Head of caudate nucleus (tissue), 42 donors: ENCODE results near the gene C5orf52.
"Not testable (repeated sequence)": the region's sequence is repeated elsewhere in the genome, so short reads cannot be mapped to it uniquely, and the experiment has no call there.

ENCODE experiments used
- DNase-seq, 42 donors: peaks; one replicate each; pipeline versions ENCODE4 v3.0.0 to v3.0.0-alpha.2; 2020 to 2021; ENCODE audit warnings: mixed read lengths in 7 of 42
- intact Hi-C: fragments of 100-400 bp; cut with DNase I; formaldehyde crosslinking; loops from one replicate; pipeline ENCODE4 v1.15.0; 2022

The C5orf52 gene

GRCh38 chr5:157672976-157673375 lies 1.6 kb downstream of the C5orf52 start:
- DNase-seq: no peak
- intact Hi-C loops: no loop called here

DNA sequence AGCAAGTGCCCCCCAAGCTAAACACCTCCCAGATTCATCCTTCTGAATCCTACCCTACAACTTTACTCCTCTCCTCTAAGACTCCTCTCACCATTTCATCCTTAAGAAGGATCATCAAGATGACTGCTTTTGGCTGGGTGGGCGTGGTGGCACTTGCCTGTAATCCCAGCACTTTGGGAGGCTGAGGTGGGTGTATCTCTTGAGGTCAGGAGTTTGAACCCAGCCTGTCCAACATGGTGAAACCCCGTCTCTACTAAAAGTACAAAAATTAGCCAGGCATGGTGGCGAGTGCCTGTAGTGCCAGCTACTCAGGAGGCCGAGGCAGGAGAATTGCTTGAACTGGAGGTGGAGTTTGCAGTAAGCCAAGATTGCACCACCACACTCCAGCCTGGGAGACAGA lies 3.0 kb downstream of the C5orf52 start:
- DNase-seq, intact Hi-C loops: not testable (repeated sequence)

DNA sequence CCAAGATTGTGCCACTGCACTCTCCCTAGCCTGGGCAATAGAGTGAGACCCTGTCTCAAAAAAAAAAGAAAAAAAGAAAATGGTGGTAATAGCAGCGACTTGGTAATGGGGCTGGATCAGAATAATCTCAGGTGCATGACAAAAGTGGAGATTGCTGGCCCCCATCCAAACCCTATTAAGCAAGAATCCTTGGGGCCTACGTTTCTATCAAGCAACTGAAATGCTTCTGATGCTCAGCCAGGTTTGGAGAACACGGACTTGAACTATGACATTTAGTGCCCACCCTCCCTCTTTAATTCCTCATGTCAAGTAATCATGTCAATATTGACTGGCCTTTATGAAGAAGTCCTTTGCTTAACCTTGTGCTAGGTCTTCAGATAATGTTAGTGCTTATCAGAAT lies 6.6 kb downstream of the C5orf52 start:
- intact Hi-C loops: no loop called here
- no peak for DNase-seq

- intact Hi-C loops: no loop called here
Measured at GRCh38 chr5:157679801-157680200, 8.5 kb downstream of the C5orf52 start.

DNA sequence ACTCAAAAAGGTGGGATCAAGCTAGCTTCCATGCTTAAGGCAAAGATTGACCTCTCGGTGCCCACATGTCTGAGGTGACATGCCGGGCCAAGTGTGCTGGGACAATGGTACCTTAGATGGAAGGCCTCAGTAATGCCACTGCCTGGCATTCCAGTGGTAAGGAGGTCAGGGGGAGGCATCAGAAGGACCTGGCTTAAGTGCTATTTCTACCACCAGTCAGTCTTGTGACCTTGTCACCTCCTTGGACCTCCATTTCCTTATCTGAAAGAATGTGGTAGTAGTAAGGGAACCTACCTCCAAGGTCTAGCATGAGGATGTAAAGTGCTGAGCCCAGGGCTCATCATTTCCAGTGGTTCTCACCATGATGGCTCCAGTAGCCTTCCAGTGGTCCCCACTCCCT lies 8.9 kb downstream of the C5orf52 start:
- intact Hi-C loops: no loop called here
- no peak for DNase-seq

More at GRCh38 chr5:157679801-157680200, 8.5 kb downstream of the C5orf52 start:
- no peak for DNase-seq

GRCh38 chr5:157681048-157681447 lies 9.7 kb downstream of the C5orf52 start:
- intact Hi-C loops: no loop called here
- DNase-seq: no peak

DNA sequence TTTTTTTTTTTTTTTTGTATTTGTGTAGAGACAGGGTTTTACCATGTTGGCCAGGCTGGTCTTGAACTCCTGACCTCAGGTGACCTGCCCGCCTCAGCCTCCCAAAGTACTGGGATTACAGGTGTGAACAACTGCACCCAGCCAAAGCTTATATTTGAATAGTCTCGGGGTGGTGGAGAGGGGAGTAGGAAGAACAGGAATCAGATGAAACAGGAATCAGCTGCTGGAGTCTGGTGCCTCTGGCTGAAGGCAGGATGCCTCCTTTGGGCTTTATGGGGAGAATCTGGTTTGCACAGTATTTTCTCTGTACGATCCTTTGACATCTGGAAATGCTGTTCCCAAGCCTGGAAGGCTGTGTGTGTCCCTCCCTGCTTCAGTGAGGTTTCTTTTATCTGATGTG lies 10.9 kb downstream of the C5orf52 start:
- intact Hi-C loops: no loop called here
- no peak for DNase-seq

GRCh38 chr5:157686276-157687197 lies 15.2 kb downstream of the C5orf52 start:
- intact Hi-C loops, DNase-seq: not testable (repeated sequence)

- intact Hi-C loops: no loop called here
- no peak for DNase-seq
Measured at GRCh38 chr5:157687198-157687554, 15.8 kb downstream of the C5orf52 start.

DNA sequence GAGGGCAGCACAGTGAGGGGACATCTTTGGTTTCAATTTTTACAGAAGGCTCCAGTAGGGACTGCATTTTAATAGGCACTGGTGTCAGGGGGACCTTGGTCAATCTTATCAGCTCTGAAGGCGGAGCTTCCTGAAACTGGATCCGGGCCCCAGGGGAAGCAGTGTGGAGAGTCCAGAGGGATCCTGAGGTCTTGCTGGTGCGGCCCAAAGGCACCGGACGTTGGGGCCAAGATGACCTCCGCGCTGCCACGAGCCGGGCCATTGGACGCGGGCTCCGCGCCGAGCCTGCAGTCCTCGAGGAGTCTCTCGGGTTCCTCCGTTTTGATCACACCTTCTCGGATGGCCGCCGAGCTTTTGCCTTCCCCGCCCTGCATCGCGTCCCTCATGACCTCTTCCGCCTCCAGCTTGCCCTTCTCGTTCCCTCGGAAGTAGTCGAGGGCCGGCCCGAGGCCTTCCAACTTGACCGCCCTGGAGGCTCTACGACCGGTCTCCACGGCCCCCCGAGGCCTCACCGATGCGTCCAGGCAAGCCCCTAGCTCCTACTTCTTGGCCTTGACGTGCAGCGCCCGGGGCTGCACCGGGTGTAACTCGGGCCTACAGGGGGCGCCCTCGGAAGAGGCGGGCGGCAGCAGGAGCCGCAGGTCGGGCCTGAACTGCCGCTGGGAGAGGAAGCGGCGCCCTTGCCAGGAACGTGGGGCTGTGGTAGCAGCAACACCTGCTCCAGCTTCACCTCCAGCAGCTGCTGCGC lies 18.8 kb downstream of the C5orf52 start:
- DNase-seq: no peak
- intact Hi-C loops: no loop called here

- peak in 2 of 42 donors; percentile 14 to 26 for DNase-seq
- intact Hi-C loops: no loop called here
Measured at GRCh38 chr5:157690690-157691433, 19.5 kb downstream of the C5orf52 start.

DNA sequence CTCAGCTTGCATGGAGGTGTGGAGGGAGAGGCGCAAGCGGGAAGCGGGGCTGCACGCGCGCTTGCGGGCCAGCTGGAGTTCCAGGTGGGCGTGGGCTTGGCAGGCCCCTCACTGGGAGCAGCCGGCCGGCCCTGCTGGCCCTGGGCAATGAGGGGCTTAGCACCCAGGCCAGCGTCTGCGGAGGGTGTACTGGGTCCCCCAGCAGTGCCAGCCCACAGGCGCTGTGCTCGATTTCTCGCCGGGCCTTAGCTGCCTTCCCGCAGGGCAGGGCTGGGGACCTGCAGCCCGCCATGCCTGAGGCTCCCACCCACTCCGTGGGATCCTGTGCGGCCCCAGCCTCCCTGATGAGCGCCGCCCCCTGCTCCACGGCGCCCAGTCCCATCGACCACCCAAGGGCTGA lies 22.5 kb downstream of the C5orf52 start:
- DNase-seq, intact Hi-C loops: not testable (repeated sequence)

- intact Hi-C loops: not testable (repeated sequence)
Measured at GRCh38 chr5:157696154-157696553, 24.8 kb downstream of the C5orf52 start.

DNA sequence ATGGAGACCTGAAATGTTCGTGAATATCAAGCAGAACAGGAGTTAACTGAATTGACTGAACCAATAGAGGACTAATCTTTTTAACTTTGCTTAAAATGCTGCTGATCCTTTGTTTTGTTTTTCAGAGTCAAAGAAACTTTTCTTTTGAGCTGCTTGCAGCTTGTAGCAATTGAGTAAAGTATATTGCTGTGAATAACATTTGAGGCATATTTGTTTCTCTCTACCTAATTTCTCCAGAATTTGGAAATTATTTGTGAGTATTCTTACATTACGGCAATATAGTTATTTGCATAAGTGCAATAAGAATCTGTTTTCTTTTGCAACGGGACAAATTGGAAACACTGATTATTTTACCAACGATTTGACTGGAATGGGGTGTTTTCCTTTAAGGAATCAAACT lies 27.3 kb downstream of the C5orf52 start:
- intact Hi-C loops, DNase-seq: not testable (repeated sequence)

More at GRCh38 chr5:157696154-157696553, 24.8 kb downstream of the C5orf52 start:
- DNase-seq: not testable (repeated sequence)

DNA sequence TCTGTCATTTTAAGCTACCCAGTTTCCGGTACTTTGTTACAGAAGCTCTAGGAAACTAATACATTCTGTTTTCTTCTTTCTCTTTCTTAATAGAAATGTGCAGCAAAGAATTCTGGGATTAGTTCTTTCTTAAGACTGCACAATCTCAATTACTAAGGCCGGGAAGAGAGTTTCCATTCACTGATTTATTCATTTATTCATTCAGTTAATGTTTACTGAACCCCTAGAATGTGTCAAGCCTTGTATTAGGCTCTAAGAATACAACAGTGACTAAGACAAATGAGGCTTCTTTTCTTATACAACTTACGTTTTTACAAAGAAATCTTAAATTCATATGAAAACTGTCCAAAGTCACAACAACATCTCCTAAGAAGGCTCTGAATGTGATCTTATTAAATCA lies 32.4 kb downstream of the C5orf52 start:
- intact Hi-C loops: no loop called here
- no peak for DNase-seq

DNA sequence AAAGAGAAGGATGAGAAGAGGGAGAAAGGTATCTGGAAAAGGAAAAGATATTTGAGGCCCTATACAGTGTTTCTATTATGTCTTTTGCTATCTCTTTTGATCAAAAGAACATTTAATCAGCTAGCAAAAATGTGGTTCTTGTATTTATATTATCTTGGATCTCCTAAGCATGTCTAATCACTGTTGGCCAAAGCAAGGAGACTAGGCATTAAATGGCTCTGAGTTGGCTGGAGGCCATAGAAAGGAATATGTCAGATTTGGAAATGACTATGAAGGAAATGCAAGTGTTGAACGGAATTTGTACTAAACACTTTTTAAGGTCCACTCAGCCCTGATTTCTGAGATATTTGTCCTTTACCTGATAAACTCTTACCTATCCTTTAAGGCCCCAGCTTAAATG lies 37.5 kb downstream of the C5orf52 start:
- no peak for DNase-seq
- intact Hi-C loops: no loop called here

GRCh38 chr5:157709346-157709745 lies 38.0 kb downstream of the C5orf52 start:
- intact Hi-C loops: no loop called here
- no peak for DNase-seq

DNA sequence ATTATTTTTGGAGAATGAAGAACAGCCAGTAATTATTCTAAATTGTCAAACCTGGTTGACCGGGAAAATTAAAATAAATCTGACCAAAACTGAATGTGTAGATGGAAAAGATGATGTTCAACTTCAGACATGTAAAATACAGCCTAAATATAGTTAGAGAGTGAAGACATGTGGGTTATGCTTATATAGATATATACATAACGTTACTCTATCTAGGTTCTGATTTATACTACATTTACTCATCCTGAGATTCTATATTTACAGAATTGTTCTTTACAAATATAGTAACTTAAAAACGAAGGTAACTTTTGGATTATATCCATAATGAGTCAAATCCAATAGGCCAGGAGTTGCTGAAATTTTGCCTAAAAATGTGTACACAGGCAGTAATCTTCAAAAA lies 39.1 kb downstream of the C5orf52 start:
- intact Hi-C loops: no loop called here
- DNase-seq: no peak

- no peak for DNase-seq
- intact Hi-C loops: no loop called here
Measured at GRCh38 chr5:157710882-157711281, 39.5 kb downstream of the C5orf52 start.
